OCI-LY3 (cell line): ENCODE results near the gene ARSD.
"Not testable (repeated sequence)": the region's sequence is repeated elsewhere in the genome, so short reads cannot be mapped to it uniquely, and the experiment has no call there.

ENCODE experiments used
- H2AFZ ChIP-seq: fragments of 200-600, 300-600 bp; shearing (Covaris generic); 2 replicates; pipeline ENCODE4 v1.6.0; 2014; ENCODE audit warnings: antibody characterized with exemption, low read depth, low read length
- H3K27ac ChIP-seq: fragments of 200-600, 300-600 bp; sonication (generic); 2 replicates; pipeline ENCODE4 v1.5.1; 2014; ENCODE audit warnings: mild to moderate bottlenecking, low read length, moderate library complexity, mixed read lengths
- H3K27me3 ChIP-seq: fragments of 200-600, 300-600 bp; sonication (generic); 2 replicates; pipeline ENCODE4 v1.6.1; 2014; ENCODE audit warnings: low read depth, low read length, mixed read lengths
- H3K36me3 ChIP-seq: fragments of 200-600, 300-600 bp; sonication (generic); replicated peaks from 2 replicates; pipeline ENCODE3; 2014; ENCODE audit warnings: low read depth, low read length, mixed read lengths
- H3K4me1 ChIP-seq: fragments of 300-600, 200-600 bp; sonication (generic); 2 replicates; pipeline ENCODE4 v1.6.1; 2014; ENCODE audit warnings: low read length, mixed read lengths
- H3K4me2 ChIP-seq: fragments of 200-600, 300-600 bp; sonication (generic); 2 replicates; pipeline ENCODE4 v1.6.1; 2014; ENCODE audit warnings: low read length, mixed read lengths
- H3K4me3 ChIP-seq: fragments of 300-600, 200-600 bp; sonication (generic); 2 replicates; pipeline ENCODE4 v1.5.1; 2014; ENCODE audit warnings: antibody characterized with exemption, mild to moderate bottlenecking, low read length, moderate library complexity
- H3K79me2 ChIP-seq: fragments of 300-600, 200-600 bp; shearing (Covaris generic); 2 replicates; pipeline ENCODE4 v1.6.1; 2014; ENCODE audit warnings: mild to moderate bottlenecking, low read length, mixed read lengths
- H3K9ac ChIP-seq: fragments of 300-600, 200-600 bp; shearing (Covaris generic); 2 replicates; pipeline ENCODE4 v1.6.0; 2014; ENCODE audit warnings: mild to moderate bottlenecking, low read length, moderate library complexity
- H3K9me3 ChIP-seq: fragments of 200-600, 300-600 bp; shearing (Covaris generic); 2 replicates; pipeline ENCODE4 v1.6.1; 2014; ENCODE audit warnings: low read length, mixed read lengths; ENCODE audit not compliant: insufficient read depth
- H4K20me1 ChIP-seq: fragments of 200-600, 300-600 bp; sonication (generic); 2 replicates; pipeline ENCODE4 v1.6.1; 2016; ENCODE audit warnings: low read length, mixed read lengths; ENCODE audit not compliant: insufficient read depth
- EZH2phosphoT487 ChIP-seq: fragments of 200-600 bp; shearing (Covaris generic); IDR thresholded peaks from 2 replicates; pipeline ENCODE4 v1.6.1; 2018; ENCODE audit warnings: antibody characterized with exemption, mixed run types, low read depth
- TF ChIP-seq, protein P1 (sequence below): fragments of 200-600, 300-600 bp; sonication (generic); IDR thresholded peaks from 2 replicates; pipeline ENCODE4 v1.5.1; 2014; ENCODE audit warnings: antibody characterized with exemption, low read length, low read depth

The ARSD gene

DNA sequence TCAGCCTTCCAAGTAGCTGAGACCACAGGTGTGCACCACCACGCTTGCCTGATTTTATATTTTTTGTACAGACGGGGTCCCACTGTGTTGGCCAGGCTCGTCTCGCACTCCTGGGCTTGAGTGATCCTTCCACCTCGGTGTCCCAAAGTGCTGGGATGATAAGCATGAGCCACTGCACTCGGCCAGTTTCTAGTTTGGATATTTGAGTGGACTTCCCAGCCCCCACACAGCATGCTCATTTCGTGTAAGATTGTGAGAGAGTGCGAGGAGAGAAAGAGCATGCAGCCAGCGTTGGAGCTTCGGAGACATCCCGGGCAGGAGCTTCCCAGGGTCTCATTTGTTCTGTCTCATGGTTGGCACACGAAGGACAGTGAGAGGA is 31.8 kb downstream of the ARSD start:
- Histone ChIP-seq H3K4me1 (no peaks in the 10 kb centered on the region), H3K9me3 (no peaks in the 10 kb centered on the region), H3K79me2 (no peaks in the 10 kb centered on the region), H3K4me3 (no peak overlapping the region), H3K27me3 (no peaks in the 10 kb centered on the region), H2AFZ (no peak overlapping the region), H3K4me2 (no peak overlapping the region), H4K20me1 (no peaks in the 10 kb centered on the region), H3K27ac (no peak overlapping the region), H3K36me3 (no peaks in the 10 kb centered on the region), H3K9ac (no peak overlapping the region)
- TF ChIP-seq, protein P1, sequence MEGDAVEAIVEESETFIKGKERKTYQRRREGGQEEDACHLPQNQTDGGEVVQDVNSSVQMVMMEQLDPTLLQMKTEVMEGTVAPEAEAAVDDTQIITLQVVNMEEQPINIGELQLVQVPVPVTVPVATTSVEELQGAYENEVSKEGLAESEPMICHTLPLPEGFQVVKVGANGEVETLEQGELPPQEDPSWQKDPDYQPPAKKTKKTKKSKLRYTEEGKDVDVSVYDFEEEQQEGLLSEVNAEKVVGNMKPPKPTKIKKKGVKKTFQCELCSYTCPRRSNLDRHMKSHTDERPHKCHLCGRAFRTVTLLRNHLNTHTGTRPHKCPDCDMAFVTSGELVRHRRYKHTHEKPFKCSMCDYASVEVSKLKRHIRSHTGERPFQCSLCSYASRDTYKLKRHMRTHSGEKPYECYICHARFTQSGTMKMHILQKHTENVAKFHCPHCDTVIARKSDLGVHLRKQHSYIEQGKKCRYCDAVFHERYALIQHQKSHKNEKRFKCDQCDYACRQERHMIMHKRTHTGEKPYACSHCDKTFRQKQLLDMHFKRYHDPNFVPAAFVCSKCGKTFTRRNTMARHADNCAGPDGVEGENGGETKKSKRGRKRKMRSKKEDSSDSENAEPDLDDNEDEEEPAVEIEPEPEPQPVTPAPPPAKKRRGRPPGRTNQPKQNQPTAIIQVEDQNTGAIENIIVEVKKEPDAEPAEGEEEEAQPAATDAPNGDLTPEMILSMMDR: no peak
- no peak for TF ChIP-seq EZH2phosphoT487

DNA sequence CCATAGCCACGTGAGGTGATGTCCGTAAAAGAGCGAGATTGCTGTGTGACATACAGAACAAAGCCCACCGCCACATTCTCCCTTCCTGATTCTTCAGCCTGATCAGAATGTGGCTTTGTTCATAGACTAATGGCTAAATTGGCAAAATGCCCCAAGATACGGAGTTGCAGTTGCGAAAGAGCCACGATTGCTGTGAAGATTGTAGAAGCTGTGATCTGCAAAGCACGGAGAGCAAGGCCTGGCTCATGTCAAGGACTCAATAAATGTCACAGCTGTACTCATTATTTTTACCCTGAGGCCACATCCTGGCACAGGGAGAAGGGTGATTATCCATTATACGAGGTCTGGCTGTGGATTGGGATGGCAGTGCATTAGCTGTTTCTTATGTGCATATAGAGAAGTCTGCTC is 34.2 kb downstream of the ARSD start:
- H3K79me2 ChIP-seq: no peaks in the 10 kb centered on the region
- H2AFZ ChIP-seq: no peak overlapping the region
- no peaks in the 10 kb centered on the region for H3K9me3 ChIP-seq
- no peak overlapping the region for H3K9ac ChIP-seq
- H3K27ac ChIP-seq: no peak overlapping the region
- TF ChIP-seq, protein P1: no peak
- TF ChIP-seq EZH2phosphoT487: no peak
- no peaks in the 10 kb centered on the region for H4K20me1 ChIP-seq
- no peaks in the 10 kb centered on the region for H3K4me1 ChIP-seq
- no peaks in the 10 kb centered on the region for H3K36me3 ChIP-seq
- H3K4me2 ChIP-seq: no peak overlapping the region
- H3K4me3 ChIP-seq: no peak overlapping the region
- H3K27me3 ChIP-seq: no peaks in the 10 kb centered on the region

DNA sequence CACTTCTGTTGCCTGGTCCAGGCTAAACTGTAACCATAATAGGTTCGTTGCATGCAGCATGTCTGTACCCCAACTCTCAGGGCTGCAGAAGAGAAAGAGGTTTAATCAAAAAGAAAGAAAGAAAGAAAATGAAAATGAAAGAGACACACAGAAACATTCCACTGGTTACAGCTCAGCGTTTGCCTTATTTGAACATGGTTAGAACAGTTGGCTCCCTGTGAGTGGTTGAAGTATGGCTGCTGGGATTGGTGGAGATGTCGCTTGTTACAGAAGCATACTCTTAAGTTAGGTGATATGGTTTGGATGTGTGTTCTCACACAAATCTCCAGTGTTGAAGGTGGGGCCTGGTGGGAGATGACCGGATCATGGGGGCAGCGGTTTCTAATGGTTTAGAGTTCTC is 36.3 kb downstream of the ARSD start:
- no peaks in the 10 kb centered on the region for H4K20me1 ChIP-seq

DNA sequence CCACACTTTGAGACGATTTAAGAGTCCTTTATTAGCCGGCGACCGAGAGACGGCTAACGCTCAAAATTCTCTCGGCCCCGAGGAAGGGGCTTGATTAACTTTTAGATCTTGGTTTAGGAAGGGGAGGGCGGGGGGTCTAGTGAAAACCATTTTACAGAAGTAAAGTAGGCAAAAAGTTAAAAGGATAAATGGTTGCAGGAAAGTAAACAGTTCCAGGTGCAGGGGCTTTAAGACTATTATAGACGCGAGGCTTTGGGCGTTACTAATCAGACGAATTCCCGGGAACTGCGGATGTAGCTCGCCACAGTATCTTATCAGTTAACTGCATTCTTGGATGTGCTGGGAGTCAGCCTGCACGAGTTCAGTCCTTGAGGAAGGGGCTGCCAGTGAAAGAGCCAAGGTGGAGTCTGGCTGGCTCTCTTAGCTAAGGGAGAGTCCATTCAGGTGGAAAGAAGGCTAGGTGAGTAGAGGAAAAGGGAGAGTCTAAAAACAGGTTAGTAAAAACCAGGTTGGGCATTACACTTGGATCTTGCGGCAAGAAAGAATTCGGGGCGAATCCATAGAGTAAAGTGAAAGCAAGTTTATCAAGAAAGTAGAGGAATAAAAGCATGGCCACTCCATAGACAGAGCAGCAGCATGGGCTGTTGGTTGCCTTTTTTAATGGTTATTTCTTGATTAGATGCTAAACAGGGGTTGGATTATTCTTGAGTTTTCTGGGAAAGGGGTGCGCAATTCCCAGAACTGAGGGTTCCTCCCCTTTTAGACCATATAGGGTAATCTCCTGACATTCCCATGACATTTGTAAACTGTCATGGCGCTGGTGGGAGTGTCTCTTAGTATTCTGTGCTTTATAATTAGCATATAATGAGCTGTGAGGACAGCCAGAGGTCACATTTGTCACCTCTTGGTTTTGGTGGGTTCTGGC is 38.3 kb downstream of the ARSD start:
- not testable (repeated sequence) for H4K20me1 ChIP-seq, H3K4me1 ChIP-seq, H3K9ac ChIP-seq, H3K4me2 ChIP-seq, H3K27me3 ChIP-seq, H3K27ac ChIP-seq, H3K36me3 ChIP-seq, H3K79me2 ChIP-seq, H2AFZ ChIP-seq, H3K4me3 ChIP-seq, H3K9me3 ChIP-seq

More for the DNA sequence above, 36.3 kb downstream of the ARSD start:
- H3K27ac ChIP-seq: no peak overlapping the region
- no peak overlapping the region for H2AFZ ChIP-seq
- H3K36me3 ChIP-seq: no peaks in the 10 kb centered on the region
- TF ChIP-seq, protein P1: no peak
- no peak for TF ChIP-seq EZH2phosphoT487
- H3K27me3 ChIP-seq: no peaks in the 10 kb centered on the region
- no peak overlapping the region for H3K9ac ChIP-seq
- no peaks in the 10 kb centered on the region for H3K9me3 ChIP-seq
- no peaks in the 10 kb centered on the region for H3K4me1 ChIP-seq
- no peaks in the 10 kb centered on the region for H3K79me2 ChIP-seq
- no peak overlapping the region for H3K4me3 ChIP-seq
- no peak overlapping the region for H3K4me2 ChIP-seq
